Cortex of kidney (tissue), 1 donor: Measurements from ENCODE around the gene PHKB.
A peak's percentile ranks its signal among the peaks of the same experiment; 100 is the strongest.
"Not testable (repeated sequence)": the region's sequence is repeated elsewhere in the genome, so short reads cannot be mapped to it uniquely, and the experiment has no call there.

Source experiments
- DNase-seq: peaks from one replicate; lab custom pipeline; 2025; lab: John Stamatoyannopoulos, UW

PHKB gene

DNA sequence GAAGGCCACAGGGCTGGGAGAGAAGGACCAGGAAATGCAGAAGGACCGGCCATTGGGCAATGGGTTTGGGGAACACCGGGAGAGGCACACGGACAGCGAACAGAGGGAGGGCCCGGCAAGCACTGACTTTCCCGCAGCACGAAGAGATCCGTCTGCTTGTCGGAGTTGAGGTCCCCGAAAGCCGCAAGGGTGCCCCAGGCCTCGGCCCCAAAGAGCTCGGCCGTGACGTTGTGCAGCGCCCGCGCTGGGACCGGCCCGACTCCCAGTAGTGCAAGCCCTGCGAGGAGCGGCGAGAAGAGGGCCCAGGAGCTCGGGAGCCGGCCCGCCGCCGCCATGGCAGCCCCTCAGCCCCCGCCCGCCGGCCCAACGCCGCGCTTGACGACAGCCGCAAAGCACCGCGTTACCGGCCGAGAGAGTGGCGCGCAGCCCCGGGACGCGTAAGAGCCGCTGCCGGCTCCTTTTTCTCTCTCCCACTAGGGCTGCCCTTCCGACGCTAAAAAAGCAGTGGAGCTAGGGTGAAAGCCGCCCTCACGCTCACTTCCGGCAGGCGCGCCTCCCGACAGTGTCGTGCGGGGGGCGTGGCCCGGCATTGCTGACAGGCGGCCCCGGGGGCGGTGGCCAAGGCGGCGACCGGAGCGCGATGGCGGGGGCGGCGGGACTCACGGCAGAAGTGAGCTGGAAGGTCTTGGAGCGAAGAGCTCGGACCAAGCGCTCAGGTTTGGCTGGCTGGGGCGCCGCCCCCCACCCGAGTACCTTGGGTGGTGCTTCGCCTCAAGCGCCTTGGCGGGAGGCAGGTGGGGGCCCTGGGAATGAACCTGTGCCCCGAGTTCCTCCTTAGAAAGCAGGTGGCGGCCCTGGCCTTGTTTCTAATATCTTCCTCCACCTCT, at the start of gene PHKB, which contains the start of gene ITFG1:
Gene PHKB (plus strand): TSS at position 621 of the 887 bp plus-strand sequence. CDS start 20 bp downstream, at position 641.
Gene ITFG1 (minus strand): TSS at position 353 of the 887 bp plus-strand sequence. CDS start 18 bp downstream, at position 335.
- peak; percentile 17 for DNase-seq

DNA sequence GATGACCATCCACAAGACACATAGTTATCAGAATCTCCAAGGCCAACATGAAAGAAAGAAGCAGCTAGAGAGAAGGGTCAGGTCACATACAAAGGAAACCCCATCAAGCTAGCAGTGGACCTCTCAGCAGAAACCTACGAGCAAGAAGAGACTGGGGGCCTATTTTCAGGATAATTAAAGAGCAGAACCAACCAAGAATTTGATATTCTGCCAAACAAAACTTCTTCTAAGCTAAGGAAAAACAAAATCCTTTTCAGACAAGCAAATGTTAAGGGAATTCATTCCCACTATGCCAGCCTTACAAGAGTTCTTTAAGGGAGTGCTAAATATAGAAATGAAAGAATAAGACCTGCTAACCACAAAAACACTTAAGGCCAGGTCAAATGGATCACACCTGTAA, 48.1 kb upstream of the PHKB start:
- DNase-seq: no peak

DNA sequence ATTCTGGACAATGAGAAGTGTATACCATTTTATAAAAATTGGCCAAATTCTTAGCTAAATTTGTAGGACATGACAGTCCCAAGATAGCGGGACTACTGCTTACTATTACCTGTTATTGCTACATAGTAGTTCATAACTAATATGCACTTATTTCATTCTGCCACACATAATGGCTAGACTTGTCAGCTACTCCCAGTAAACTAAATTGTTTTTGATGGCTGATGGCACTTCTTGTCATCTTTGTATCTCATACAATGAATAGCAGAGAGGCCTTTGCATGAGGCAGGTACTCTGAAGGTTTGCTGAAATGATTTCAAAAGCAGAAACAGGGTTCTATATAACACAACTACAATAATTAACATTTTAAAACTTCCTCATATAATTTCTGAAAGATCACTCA, 44.3 kb upstream of the PHKB start:
- no peak for DNase-seq

DNA sequence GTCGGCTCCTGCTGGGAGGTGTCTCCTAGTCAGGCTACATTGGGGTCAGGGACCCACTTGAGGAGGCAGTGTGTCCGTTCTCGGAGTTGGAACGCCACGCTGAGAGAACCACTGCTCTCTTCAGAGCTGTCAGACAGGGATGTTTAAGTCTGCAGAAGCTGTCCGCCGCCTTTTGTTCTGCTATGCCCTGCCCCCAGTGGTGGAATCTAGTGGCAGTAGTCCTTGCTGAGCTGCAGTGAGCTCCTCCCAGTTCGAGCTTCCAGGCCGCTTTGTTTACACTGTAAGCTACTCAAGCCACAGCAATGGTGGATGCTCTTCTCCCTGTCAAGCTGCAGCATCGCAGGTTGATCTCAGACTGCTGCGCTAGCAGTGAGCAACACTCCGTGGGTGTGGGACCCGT, 36.3 kb upstream of the PHKB start:
- DNase-seq: no peak

DNA sequence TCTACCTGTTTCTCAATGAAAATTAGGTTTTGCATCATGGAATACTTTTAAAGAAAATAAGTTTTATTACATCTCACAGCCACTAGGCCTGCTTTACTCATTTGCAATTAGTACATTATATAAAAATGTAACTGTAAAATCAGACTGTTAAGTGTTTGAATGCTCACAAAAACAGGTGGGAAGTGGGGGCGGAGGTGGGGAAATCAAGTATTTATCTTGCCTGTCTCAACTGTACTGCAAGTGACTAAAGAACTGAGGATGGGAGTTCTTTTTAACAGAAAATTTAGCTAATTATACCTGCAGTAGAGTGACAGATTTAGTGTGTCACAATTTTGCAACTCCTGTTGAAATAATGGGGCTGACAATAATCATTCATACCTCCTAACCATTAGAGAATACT, 34.3 kb upstream of the PHKB start:
- DNase-seq: no peak

DNA sequence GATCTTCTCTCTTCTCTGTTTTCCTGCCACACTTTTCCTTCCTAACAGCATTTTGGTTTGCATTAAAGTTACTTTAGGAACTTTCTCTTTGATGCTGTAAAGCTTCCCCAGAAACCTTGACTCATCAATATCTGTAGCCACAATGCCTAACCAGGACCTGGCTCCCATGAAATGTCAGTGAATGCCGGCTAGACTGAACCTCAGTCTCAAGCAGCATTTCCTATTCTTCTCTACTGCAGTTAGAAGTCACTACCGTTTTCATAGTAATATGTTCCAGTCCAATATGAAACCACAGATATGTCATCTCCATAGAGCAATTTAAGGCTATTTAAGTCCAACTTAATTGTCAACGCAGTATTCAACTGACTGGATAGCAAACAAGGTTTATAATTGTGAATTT, 29.2 kb upstream of the PHKB start:
- DNase-seq: no peak

DNA sequence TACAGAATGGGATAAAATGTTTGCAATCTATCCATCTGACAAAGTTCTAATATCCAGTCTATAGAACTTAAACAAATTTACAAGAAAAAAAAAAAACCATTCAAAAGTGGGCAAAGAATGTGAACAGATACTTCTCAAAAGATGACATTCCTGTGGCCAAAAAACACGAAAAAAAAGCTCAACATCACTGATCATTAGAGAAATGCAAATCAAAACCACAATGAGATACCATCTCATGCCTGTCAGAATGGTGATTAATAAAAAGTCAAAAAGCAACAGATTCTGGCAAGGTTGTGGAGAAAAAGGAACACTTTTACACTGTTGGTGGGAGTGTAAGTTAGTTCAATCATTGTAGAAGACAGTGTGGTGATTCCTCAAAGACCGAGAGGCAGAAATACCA, 26.9 kb upstream of the PHKB start:
- DNase-seq: not testable (repeated sequence)

DNA sequence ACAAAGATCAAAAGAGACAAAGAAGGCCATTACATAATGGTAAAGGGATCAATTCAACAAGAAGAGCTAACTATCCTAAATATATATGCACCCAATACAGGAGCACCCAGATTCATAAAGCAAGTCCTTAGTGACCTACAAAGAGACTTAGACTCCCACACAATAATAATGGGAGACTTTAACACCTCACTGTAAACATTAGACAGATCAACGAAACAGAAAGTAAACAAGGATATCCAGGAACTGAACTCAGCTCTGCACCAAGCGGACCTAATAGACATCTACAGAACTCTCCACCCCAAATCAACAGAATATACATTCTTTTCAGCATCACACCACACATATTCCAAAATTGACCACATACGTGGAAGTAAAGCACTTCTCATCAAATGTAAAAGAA, 21.1 kb upstream of the PHKB start:
- DNase-seq: not testable (repeated sequence)

DNA sequence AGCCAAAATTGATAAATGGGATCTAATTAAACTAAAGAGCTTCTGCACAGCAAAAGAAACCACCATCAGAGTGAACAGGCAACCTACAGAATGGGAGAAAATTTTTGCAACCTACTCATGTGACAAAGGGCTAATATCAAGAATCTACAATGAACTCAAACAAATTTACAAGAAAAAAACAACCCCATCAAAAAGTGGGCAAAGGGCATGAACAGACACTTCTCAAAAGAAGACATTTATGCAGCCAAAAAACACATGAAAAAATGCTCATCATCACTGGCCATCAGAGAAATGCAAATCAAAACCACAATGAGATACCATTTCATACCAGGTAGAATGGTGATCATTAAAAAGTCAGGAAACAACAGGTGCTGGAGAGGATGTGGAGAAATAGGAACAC, 18.2 kb upstream of the PHKB start:
- DNase-seq: not testable (repeated sequence)

DNA sequence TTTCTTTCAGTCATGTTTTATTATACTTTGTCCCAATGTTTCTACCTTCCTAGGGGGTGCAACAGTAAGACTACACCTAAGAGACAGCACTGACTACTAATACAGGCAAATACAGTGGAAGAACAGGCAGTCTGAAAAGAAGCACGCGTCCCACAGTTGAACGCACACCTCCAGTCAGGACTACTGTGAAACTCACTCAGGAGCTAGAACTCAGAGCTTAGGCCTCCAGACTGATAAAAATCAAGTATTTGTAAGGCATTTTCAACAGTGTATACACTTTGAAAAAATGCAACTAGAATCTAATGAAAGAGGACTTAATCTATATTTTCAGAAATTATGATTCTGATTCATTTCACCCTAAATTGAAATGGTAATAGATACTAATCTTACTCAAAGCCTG, 14.7 kb upstream of the PHKB start:
- no peak for DNase-seq

DNA sequence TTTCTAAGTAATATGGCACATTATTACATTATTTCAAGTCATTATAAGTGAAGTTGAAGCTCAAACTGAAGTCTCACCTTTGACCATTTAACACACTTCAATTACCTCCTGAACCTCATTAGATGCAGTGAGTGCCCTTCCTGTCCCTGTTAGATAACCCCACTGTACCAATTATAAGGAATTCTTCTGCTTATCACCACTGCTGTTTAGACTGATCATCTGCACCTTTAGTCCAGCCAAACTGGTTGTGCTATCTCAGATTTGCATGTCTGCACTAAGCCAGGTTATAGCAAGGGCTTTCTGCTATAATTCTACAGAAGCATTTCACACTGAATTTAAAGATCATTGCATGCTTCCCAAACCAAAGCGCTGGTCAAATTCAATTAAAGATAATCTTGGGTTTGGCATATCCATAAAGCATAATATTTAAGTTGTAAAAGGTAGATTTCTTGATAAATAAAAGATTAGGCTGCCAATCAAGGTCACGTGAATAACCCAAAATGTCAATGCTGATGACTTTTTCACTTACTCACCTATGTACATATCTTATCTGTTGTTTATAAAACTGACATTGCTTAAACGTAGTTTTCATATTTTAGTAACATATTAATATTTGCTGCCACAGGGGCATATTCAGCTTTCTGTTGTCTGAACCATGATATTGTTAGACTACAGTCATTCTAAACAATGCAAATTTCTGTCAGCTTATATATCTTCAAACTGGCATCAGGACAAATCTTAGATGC, 12.1 kb upstream of the PHKB start:
- no peak for DNase-seq

DNA sequence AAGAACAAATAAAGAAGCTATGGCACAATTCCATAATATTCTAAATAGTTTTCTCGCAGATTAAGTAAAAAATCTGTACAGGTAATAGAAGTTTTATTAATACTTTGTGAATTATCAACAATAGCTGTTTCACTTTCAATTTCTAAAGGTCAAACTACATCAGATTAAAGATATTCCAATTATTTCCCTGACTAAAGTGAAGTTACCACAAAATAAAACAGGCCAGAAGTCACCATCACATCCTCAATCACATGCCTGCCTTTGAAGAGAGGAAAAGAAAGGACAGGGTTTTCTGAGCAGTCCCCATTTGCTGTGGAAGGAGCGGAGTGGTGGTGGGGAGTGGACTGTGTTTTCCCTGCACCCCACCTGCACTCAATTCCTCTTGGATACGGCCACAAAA, 11.3 kb upstream of the PHKB start:
- DNase-seq: no peak

DNA sequence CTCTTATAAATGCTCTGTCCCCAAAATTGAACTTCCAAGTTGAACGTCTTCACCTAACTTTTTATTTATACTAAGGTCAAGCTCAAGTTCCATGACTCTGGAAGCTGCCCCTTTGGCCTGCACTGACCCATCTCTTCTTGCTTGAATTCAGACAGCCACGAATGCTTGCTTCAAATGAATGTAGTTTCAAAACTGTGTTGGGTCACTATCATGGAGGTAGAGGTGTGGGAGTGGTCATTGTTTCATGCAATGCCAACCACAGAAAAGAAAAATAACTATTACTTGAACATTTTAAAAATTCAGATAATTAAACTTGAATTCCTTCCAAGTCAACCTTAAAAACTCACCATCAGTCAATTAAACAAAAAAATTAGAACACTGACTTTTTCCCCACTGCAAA, 2.8 kb upstream of the PHKB start:
- DNase-seq: no peak

DNA sequence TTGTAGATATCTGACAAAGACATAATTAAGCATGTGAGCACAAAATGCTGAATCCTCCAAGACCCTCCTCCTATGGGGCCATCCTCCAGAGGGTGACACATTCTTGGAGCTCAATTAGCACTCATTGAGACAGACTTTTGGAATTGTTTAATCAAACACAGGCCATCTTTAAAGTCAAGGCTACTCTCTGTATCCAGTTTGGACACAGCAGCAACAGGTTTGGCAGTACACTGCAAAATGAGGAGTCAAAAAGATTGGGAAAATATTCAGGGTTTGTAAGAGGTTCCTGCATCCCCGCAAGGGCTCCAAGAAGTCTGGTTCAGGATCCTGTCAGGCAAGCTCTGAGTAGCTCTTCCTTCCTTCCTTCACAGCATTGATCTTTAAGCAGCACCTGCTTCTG, 1.5 kb upstream of the PHKB start:
- no peak for DNase-seq

DNA sequence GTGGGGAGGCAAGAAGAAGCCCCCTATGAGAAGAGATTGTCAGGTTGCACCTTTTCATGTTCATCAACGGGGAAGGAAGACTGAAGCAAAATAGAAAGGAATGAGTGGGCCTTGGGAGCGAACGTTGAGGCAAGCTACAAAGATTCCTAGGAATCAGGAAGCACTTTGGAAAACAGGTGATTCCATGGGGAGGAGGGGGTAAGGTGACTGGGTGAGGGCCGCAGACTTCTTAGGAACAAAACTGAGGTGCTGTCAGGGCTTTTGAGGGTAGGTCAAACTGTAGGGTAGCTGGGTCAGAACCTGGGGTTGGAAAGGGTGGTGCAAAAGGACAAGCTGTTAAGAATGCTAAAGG, 796 bp upstream of the PHKB start:
- DNase-seq: no peak

DNA sequence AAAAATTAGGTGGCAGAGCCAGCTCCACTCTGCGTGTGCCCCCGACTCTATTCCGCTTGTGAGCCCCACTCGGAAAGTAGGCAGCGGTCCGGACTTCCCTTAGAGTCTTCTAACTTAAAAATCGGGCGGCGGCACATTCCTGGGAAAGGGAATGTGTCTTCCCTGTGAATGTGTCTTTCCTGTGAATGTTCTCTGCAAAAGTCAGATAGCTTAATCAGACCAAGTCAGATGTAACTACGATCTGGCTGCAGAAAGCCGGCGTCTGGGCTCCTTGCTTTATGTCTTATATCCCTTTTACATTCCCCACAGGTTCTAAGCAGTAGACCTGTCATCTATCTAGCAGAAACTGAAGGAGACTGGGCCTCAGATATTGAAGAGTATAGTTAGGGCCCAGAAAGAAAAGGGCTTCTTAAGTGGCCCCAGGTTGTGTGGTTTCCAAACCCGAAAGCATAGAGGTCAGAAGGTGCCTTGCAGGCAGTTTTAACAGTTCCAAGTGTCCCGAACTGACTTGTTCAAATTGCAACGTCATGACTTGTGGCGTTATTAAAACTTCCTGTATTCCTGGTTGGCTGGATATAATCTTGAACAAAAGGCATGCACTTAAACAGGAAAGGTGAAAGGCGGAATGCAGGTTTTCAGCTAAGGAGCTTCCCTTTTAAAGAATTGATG, 601 bp downstream of the PHKB start:
- no peak for DNase-seq

DNA sequence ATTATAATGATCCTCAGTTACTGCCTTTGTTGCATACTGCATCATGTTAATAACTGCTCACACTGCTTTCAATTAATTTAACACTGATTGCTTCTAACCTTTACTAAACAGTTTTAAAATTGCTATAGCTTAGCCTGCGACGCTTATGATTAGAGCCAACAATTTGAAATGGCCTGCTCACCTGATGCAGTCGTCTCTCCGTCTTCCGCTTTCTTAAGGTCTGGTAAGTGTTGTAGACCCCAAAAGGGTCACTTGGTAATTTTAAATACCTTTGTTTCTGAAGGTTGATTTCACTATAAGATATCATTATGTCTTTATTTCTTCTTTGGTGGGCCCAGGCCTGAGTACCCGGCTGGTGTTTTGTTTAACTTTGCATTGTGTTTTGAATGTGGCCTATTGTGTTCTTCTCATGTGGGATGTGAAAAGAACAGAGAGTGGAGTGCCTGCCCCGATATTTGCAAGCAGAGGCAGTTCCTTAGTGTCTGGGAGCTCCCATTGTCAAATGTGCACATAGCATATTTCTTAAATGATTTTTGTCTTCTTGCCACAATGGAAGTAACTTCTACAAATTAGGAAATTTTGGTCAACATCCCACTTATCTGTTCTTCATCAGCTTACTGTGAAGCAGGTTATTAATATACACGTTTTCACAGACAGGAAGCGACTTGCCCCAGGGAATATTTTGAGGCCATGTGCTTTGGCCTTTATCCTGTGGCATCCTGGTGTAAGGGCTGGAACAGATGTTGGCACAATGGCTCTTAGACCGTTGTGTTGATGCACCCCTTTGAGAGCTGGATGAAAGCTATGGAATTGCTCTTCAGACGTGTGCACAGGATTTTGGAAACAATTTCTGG, 2.9 kb downstream of the PHKB start:
- no peak for DNase-seq

DNA sequence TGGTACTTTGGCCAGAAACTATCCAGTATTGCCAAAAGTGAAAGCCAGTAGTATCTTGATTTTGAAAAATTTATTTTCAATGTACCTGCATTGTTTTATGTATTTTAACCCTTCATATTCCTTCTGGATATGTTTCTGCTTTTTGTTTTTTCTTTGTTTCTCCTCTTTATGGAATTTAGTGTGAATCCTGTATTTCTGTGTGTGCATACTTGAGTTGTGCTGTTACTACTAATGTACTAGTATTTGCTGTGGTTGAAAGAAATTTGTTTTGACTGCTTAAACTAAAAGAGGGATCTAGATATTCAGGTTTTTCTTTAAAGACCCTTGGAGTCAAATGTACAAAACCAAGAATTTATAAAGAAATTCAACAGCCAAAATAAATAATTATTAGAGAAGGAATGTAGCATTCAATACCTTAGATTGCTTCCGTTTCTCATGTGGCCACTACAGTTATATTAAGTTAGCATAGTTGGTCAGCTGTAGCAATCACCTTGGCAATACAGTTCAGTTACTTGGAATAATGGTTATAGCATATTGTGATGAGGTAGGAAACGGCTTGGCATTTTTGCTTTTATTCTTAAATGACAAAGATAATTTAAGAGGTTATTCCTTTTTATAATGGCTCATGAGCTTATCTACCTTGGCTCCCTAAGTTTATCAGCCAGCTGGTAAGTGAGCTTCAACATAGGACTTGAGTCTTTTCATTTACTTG, 4.9 kb downstream of the PHKB start:
- no peak for DNase-seq

DNA sequence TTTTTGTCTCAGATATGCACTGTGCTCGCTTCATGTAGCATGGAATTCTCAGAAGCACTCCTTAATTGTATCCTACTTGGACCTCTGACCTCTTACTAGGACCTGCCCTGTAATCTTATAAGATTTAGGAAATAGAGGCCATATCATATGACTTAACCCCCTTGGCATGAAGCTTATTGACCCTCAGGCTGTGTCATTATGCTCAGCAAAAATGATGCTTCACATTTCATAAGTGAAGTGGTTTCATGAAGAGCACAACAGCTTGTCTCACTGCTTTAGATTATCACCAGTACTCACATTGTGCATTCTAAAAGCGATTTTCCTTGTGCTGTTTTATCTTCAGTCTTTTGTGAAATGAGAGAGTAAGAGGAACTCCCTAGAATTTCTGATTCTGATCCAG, 6.4 kb downstream of the PHKB start:
- no peak for DNase-seq

DNA sequence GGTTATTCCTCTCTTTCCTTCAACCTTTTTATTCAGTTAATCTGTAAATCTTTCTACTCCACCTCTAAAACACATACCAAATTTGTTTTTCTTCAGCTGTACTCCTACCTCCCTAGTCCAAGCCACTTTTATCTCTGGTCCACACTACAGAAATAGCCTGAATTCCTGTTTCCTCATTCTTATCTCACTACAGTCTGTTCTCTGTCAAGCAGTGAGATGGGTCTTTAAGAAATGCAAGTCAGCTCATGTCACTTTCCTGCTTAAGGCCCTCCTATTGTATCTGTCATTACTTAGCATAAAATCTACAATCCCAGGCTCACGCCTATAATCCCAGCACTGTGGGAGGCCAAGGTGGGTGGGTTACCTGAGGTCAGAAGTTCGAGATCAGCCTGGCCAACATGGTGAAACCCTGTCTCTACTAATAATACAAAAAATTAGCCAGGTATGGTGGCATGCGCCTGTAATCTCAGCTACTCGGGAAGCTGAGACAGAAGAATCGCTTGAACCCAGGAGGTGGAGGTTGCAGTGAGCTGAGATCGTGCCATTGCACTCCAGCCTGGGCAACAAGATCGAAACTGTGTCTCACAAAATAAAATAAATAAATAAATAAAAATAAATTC, 7.0 kb downstream of the PHKB start:
- DNase-seq: not testable (repeated sequence)

DNA sequence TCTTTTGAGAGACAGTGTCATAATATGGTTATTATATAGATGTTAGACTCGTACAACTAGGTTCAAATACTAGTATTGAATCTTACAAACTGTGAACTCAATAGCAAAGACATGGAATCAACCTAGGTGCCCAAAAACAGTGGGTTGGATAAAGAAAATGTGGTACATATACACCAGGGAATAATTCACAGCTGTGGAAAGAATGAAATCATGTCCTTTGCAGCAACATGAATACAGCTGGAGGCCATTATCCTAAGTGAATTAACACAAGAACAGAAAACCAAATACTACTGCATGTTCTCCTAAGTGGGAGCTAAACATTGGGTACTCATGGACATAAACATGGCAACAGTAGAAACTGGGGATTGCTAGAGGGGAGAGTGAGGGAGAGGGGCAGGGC, 8.1 kb downstream of the PHKB start:
- DNase-seq: no peak
